Measurements from ENCODE around the gene IDH3A.

IDH3A gene

GRCh38 chr15:78159395-78159794 is 10.2 kb downstream of the IDH3A start:
- TF ChIP-seq MAX (IDR thresholded peaks at IDR 0.05; ENCODE audit: low read depth, low read length) (no peak), MYC (IDR thresholded peaks at IDR 0.05; ENCODE audit: low read depth, low read length) (no peak), CTCF (IDR thresholded peaks at IDR 0.05; ENCODE audit: low read depth, low read length) (no peak), POLR2A (IDR thresholded peaks at IDR 0.05; ENCODE audit: extremely low read depth, insufficient read length) (no peak)
- H3K4me3 ChIP-seq (ENCODE audit: low read depth, low read length) = no peak overlapping the region
- DNase-seq (ENCODE audit: low read depth) = no peak

GRCh38 chr15:78162038-78162437 is 12.9 kb downstream of the IDH3A start:
- TF ChIP-seq MAX (IDR thresholded peaks at IDR 0.05; ENCODE audit: low read depth, low read length) (no peak), CTCF (IDR thresholded peaks at IDR 0.05; ENCODE audit: low read depth, low read length) (no peak), MYC (IDR thresholded peaks at IDR 0.05; ENCODE audit: low read depth, low read length) (no peak), POLR2A (IDR thresholded peaks at IDR 0.05; ENCODE audit: extremely low read depth, insufficient read length) (no peak)
- DNase-seq (ENCODE audit: low read depth) = no peak
- no peak overlapping the region for H3K4me3 ChIP-seq (ENCODE audit: low read depth, low read length)

- no peak for TF ChIP-seq CTCF (IDR thresholded peaks at IDR 0.05; ENCODE audit: low read depth, low read length)
- no peak for TF ChIP-seq MAX (IDR thresholded peaks at IDR 0.05; ENCODE audit: low read depth, low read length)
- TF ChIP-seq MYC (IDR thresholded peaks at IDR 0.05; ENCODE audit: low read depth, low read length) = no peak
- TF ChIP-seq POLR2A (IDR thresholded peaks at IDR 0.05; ENCODE audit: extremely low read depth, insufficient read length) = no peak
- DNase-seq (ENCODE audit: low read depth) = no peak
Measured at GRCh38 chr15:78164010-78164409, 14.8 kb downstream of the IDH3A start.

GRCh38 chr15:78167227-78167888 is 18.2 kb downstream of the IDH3A start:
- TF ChIP-seq MYC (IDR thresholded peaks at IDR 0.05; ENCODE audit: low read depth, low read length) (no peak), POLR2A (IDR thresholded peaks at IDR 0.05; ENCODE audit: extremely low read depth, insufficient read length) (no peak), CTCF (IDR thresholded peaks at IDR 0.05; ENCODE audit: low read depth, low read length) (no peak), MAX (IDR thresholded peaks at IDR 0.05; ENCODE audit: low read depth, low read length) (no peak)
- no peak for DNase-seq (ENCODE audit: low read depth)
- no peak overlapping the region for H3K4me3 ChIP-seq (ENCODE audit: low read depth, low read length)

More at GRCh38 chr15:78164010-78164409, 14.8 kb downstream of the IDH3A start:
- H3K4me3 ChIP-seq (ENCODE audit: low read depth, low read length) = no peak overlapping the region

- DNase-seq (ENCODE audit: low read depth) = no peak
- no peak overlapping the region for H3K4me3 ChIP-seq (ENCODE audit: low read depth, low read length)
- TF ChIP-seq MAX (IDR thresholded peaks at IDR 0.05; ENCODE audit: low read depth, low read length) (no peak), POLR2A (IDR thresholded peaks at IDR 0.05; ENCODE audit: extremely low read depth, insufficient read length) (no peak), CTCF (IDR thresholded peaks at IDR 0.05; ENCODE audit: low read depth, low read length) (no peak), MYC (IDR thresholded peaks at IDR 0.05; ENCODE audit: low read depth, low read length) (no peak)
Measured at GRCh38 chr15:78168608-78169007, 19.4 kb downstream of the IDH3A start.

Measured in NB4 (cell line).